Activated CD8-positive, alpha-beta memory T cell treated with anti-CD3 and anti-CD28 coated beads, Interleukin-2, amount 50 U/mL, for 1 hour (primary cell): ENCODE measurements around the gene JHY.
"Not testable (repeated sequence)": the region's sequence is repeated elsewhere in the genome, so short reads cannot be mapped to it uniquely, and the experiment has no call there.

Experiments
- DNase-seq: peaks from one replicate; pipeline ENCODE4 v3.0.0-alpha.2; 2020; ENCODE audit errors: extremely low read depth

The JHY gene

GRCh38 chr11:122882189-122882856, at the start of gene JHY:
TSS of gene JHY (plus strand) at chr11:122882759. CDS start at chr11:122885850, 3,091 bp downstream.
- no peak for DNase-seq

GRCh38 chr11:122833846-122834464, 48.6 kb upstream of the JHY start:
- no peak for DNase-seq

DNA sequence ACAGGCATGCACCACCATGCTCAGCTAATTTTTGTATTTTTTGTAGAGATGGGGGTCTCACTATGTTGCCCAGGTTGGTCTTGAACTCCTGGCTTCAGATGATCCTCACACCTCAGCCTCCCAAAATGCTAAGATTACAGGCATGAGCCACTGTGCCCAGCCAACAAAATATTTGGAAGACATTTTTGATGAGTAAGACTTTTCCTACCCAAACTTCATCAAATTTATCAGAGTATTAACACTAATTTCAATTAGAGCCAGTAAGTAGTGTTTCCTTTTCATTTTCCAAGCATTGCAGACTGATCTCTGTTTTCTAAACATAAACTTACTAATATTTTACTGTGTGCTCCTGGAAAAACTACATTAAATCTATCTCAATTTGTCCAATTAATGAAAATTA, 45.6 kb upstream of the JHY start:
- no peak for DNase-seq

DNA sequence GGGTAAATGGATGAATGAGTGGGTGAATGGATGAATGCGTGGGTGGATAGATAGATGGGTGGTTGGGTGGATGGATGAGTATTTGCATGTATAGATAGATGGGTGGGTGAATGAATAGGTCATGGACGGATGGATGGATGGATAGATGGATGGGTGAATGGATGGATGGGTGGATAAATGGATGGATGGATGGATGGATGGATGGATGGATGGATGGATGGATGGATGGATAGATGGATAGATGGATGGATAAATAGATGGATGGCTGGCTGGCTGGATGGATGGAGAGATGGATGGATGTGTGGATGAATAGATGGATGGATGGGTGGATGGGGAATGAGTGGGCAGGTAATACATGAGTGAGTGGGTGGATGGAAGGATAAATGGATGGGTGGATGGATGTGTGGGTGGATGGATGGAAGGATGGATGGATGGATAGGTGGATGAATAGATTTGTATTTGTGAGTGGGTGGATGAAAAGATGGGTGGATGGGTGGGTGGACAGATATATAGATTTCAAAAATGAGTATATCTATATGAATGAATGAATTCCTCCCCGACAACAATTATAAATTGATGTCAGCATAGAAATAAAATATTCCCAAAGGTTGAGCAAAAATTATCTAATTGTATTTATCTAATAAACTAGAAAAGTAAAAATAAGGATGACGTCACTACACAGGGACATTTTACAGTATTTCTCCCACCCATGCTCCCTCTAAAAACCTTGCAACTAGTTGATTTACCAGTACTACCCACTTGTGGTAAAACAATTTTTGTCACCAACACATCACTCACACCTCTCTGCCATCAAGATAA, 44.8 kb upstream of the JHY start:
- DNase-seq = no peak

GRCh38 chr11:122843281-122844141, 39.0 kb upstream of the JHY start:
- DNase-seq = peak; percentile 51

DNA sequence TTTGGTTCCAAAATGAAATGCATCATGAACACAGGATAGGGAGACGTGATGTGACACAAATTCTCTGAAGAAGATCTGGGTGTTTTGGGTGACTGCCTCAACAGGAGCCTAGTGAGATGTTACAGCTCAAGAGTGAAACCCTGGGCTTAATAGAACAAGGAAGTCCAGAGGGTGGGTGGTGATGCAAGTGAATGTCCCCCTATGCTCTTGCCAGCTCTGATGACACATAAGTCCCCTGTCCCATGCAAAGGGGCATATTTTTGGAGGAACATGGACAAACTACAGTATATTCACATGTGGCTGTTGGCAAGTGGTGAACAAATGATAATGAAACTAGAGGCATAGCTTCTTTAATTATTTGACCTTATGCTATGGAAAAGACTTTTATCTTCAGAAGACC, 35.1 kb upstream of the JHY start:
- no peak for DNase-seq

- DNase-seq = no peak
Observed at GRCh38 chr11:122848186-122848585, 34.4 kb upstream of the JHY start.

- DNase-seq = peak; percentile 49
Observed at GRCh38 chr11:122850076-122850631, 32.4 kb upstream of the JHY start.

- DNase-seq = no peak
Observed at GRCh38 chr11:122851366-122851966, 31.1 kb upstream of the JHY start.

GRCh38 chr11:122852074-122852795, 30.3 kb upstream of the JHY start:
- no peak for DNase-seq

DNA sequence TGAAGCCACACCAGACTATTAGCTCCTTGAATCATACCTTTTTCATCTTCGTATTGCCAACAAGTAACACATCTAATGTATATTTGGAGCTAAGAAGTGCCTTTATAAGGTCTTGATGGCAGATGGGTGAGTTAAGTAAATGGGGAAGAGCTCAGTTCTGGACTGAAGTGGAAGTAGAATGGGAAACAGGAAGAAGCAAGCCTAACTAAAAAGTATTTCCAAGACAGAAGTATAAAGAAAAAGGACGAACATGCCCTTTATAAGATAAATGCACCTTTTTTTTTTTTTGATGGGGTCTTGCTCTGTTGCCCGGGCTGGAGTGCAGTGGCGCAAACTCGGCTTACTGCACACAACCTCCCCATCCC, 29.8 kb upstream of the JHY start:
- no peak for DNase-seq

DNA sequence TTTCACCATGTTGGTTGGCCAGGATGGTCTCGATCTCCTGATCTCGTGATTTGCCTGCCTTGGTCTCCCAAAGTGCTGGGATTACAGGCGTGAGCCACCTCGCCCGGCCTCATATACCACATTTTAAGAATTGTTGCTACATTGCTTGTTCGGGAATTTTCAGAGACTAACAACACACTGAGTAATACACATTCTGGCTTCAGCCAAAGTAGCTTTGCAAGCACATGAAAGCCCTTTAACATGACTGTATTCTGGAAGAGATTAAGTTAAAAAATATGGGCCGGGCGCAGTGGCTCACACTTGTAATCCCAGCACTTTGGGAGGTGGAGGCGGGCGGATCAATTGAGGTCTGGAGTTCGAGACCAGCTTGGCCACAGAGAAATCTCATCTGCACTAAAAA, 29.3 kb upstream of the JHY start:
- no peak for DNase-seq

GRCh38 chr11:122853971-122854446, 28.6 kb upstream of the JHY start:
- peak; percentile 39 for DNase-seq

- DNase-seq = no peak
Observed at GRCh38 chr11:122861631-122862030, 20.9 kb upstream of the JHY start.

GRCh38 chr11:122862091-122862490, 20.5 kb upstream of the JHY start:
- DNase-seq = no peak

- DNase-seq = not testable (repeated sequence)
Observed at GRCh38 chr11:122863154-122863553, 19.4 kb upstream of the JHY start.

DNA sequence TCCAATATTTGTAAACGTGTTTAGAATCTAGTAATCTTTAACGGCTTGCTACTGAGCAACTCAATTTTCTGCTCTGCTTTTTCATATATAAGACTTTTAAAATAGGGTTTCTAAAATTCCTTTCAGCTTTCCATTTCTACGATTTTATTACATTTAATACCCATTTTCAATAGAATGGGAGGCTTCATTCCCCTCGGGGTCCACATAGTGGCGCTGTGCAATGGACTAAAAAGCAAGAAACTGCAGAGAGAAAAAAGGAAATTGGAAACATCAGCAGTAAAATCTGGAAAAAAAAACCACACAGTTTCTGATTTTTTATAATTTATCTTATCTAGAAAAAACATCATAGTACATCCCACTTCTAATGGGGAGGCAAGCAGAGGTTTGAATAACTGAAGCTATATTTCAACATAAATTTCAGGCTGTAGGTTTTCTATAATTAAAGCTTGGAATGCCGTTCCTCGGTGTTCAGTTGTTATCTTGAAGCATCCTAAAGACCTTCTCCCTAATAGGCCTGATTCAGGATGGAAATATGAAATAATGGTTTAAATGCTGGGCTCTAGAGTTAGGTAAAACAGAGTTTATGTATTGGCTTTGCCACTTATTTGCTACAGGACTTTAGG, 18.7 kb upstream of the JHY start:
- no peak for DNase-seq

DNA sequence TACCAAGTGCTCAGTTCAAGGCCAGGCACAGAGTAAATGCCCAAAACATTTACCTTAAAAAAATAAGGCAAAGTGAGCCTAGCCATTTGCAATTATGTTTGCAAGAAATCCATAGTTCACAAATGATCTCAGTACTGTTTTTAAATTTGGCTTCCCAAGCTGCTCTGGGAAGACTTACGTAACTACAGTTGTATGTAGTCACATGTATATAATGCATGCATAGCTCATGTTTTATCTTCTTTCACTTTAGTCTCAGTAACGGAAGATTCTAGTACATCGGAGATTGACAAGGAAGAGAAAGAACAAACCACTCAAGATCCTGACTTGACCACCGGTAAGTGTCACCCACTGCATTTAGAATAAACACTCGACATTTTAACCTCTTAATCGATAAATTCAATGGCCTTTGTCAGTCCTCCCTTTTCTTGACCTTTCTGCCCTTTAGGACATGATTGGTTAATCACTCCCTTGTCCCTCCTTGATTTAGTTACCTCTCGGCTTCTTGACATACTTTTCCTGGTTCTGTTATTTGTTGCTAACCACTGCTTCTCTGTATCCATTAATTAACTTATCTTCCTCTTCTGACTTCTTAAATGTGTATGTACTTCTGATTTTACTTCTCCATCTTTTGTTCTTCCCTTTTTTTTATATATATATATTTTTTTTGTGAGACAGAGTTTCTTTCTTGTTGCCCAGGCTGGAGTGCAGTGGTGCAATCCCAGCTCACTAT, 18.0 kb upstream of the JHY start:
- no peak for DNase-seq

- DNase-seq = no peak
Observed at GRCh38 chr11:122869622-122870021, 12.9 kb upstream of the JHY start.
